GM18873 (cell line): Measurements from ENCODE around the gene CHTF18.

Source experiments
- ATAC-seq: cut with Tn5 transposase; IDR thresholded peaks from one replicate; pipeline ENCODE4 v1.9.1; 2021; ENCODE audit warnings: mild to moderate bottlenecking, moderate library complexity, moderate number of reproducible peaks; ENCODE audit not compliant: unreplicated experiment, low FRiP score

Gene CHTF18

DNA sequence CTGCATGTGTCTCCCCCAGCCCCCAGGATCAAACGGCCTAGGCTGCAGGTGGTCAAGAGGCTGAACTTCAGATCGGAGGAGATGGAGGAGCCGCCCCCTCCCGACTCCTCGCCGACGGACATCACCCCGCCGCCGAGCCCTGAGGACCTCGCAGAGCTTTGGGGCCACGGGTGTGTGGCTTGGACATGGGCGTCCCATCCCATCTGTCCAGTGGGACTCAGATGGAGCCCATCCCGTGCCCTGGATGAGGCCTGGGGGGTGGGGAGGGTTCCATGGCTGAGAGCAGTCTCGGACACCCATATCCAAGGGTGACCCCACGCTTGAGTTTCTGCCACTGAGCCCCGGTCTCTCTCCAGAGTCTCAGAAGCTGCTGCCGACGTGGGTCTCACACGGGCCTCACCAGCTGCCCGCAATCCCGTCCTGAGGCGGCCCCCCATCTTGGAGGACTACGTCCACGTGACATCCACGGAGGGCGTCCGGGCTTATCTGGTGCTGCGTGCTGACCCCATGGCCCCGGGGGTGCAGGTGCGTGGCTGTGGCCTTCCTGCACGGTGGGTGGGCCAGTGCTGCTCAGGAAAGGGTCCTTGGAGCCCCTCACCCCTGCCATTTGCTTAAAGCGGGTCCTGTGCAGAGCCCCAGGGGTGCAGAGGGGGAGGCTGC lies 901 bp downstream of the CHTF18 start:
- ATAC-seq, result no peak

DNA sequence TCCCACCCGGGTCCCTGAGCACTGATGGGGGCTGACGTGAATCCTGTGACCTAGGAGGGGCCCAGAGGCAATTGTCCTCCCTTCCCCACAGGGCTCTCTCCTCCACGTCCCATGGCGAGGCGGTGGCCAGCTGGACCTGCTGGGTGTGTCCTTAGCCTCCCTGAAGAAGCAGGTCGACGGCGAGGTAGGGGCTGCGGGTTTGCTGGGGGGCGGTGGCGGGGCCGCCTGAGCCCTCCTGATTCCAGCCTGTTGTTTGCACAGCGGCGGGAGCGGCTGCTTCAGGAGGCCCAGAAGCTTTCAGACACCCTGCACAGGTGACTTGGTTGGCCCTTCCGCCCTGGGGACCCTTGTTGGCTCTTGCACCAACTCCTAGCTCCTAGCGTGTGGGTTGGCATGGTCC lies 1.7 kb downstream of the CHTF18 start:
- no peak for ATAC-seq

DNA sequence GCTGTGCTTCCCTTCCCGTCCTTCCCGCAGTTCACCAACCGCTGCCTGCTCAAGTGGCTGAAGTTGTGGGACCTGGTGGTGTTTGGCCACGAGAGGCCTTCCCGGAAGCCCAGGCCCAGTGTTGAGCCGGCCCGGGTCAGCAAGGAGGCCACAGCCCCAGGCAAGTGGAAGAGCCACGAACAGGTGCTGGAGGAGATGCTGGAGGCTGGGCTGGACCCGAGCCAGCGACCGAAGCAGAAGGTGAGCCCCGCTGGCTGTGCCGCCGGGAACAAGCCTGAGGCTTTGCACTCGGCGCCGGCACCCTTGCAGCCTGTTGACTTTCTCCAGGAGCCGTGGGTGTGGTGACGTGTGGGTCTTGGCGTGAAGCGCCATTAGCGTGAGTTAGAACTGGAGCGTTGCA lies 2.7 kb downstream of the CHTF18 start:
- no peak for ATAC-seq

DNA sequence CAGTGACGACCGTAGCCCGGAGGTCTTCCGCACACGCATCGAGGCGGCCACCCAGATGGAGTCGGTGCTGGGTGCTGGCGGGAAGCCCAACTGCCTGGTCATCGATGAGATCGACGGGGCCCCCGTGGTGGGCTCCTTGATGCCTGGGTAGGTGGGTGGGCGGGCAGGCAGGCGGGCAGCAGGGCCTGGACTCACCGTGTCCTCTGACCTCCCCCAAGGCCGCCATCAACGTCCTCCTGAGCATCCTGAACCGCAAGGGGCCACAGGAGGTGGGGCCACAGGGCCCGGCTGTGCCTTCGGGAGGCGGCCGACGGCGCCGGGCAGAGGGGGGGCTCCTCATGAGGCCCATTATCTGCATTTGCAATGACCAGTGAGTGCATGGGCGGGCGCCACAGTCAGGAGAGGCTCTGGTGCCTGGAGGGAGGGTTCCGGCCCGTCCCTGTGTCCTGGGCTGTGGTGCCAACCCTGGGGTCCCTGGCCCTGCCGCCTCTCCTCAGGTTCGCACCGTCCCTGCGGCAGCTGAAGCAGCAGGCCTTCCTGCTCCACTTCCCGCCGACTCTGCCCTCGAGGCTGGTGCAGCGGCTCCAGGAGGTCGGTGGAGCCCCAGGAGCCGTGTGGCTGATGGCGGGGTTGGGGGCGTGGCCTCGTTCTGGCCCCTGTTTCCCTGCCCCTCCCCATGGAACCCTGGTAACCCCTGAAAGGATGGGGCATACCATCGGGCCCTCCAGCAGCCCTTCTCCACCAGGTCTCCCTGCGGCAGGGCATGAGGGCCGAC lies 4.0 kb downstream of the CHTF18 start:
- ATAC-seq, result no peak

DNA sequence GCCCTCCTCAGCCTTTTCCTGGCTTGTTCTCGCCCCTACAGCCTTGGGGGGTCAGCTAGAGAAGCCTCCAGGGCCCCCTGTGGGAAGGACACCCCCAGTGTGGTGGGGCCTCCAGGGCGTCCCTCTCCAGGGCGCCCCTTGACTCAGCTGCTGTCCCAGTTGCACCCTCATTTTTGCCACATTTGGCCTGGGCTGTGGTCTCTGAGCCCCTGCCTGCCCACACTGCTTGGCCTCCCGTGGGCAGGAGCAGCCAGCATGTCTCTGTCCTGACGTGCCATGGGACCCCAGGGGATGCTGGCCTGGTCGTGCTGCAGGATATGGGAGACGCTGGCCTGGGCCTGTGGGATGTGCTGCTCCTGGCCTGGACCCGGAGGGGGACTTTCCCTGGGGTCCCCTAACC lies 5.0 kb downstream of the CHTF18 start:
- no peak for ATAC-seq

DNA sequence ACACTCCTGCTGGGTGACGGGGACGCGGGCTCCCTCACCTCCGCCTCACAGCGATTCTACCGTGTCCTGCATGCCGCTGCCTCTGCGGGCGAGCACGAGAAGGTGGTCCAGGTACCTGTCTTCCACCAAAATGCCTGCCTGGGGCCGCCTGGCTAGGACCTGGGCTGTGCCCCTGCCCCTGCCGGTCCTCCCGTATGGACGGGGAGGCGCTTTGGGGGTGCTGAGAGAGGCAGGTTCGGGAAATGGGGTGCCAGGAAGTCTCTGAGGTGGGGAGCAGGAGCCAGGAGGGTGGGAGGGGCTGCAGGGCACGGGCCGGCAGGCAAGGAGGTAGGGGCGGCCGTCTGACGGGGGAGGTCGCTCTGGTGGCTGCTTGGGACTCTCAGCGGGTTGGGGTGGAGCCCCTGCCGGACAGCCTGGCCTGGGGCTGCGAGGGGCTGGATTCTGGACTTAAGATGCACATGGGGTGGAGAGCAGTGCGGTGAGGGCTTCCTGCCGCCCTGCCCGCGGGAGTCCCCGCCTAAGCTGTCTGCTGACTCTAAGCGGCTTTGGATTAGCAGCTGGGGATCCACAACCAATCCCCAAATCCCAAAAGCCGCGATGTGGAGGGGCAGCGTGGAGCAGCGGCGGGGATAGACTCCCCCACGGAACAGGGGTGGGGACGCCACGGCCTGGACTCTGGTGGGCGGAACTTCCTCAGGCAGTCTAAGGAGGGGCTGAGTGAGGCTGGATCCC lies 5.8 kb downstream of the CHTF18 start:
- ATAC-seq, result no peak

DNA sequence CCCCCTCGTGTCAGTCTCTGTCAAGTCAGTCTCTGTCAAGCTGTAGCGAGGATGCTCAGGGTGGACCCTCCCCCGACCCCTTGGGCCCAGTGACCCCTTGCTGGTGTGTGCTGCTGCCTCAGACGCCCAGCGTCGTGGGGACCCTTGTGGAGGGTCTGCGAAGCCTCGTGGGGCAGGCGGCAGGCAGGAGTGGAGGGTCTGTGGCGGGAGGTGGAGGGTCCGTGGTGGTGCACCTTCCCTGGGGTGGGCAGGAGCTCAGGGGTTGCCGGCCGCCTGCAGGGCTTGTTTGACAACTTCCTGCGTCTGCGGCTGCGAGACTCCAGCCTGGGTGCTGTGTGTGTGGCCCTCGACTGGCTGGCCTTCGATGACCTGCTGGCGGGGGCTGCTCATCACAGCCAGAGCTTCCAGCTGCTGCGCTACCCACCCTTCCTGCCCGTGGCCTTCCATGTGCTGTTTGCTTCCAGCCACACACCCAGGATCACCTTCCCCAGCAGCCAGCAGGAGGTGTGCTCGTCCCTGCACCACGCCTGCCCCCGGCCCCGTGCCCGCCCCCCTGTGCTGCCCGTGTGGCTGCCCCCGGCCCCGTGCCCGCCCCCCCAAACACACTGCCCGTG lies 6.5 kb downstream of the CHTF18 start:
- no peak for ATAC-seq

DNA sequence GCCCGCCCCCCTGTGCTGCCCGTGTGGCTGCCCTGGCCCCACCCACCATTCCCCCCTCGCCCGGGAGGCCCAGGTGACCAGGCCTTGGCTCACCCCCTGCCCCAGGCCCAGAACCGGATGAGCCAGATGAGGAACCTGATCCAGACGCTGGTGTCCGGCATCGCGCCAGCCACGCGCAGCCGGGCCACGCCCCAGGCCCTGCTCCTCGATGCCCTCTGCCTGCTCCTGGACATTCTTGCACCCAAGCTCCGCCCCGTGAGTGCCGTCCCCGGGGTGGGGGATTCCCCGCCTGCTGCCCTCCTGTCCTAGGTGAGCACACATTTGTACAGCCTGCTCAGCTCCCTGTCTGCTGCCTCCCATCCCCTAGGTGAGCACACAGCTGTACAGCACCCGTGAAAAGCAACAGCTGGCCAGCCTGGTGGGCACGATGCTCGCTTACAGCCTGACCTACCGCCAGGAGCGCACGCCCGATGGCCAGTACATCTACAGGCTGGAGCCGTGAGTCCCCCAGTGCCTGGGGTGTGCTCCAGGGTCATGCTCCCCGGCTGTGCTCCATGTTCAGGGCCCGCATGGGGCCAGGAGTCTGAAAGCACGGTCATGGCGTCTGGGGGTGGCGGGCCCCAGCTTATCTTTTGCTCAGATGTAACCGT lies 7.3 kb downstream of the CHTF18 start:
- no peak for ATAC-seq

DNA sequence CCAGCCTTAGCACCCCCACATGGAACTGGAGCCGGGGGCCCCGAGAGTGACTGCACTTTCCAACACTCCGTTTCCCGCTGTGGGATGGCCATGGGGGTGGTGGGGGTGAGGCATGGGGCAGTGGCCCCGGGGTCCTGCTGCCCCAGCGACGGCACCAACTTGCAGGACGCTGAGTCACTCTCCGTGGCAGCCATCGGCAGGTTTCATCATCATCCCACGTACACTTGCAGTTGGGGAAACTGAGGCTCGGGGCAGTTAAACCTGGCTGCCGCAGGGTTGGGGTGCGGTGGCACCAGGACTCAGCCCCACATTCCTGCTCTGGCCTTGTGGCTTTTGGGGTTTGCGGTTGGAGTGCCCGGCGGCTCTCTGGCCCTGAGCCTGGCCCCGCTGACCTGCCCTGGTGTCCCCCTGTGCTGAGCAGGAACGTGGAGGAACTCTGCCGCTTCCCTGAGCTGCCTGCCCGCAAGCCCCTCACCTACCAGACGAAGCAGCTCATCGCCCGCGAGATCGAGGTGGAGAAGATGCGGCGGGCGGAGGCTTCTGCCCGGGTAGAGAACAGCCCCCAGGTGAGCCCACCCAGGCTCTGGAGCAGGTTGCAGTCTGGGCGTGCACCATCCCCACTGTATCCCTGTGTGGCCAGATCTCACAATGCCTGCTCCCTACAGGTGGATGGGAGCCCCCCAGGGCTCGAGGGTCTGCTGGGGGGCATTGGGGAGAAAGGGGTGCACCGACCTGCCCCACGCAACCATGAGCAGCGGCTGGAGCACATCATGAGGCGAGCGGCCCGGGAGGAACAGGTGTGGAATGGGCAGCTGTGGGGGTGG lies 8.1 kb downstream of the CHTF18 start:
- ATAC-seq, result no peak

DNA sequence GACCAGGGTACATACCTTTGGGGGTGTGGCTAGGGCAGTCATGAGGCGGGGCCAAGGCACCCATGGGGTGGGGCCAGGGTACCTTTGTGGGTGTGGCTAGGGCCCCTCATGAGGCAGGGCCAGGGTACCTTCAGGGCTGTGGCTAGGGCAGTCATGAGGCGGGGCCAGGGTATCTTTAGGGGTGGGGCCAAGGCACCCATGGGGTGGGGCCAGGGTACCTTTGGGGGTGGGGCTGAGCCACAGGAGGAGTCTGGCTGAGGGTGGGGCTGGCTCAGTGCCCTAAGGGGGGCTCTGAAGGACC lies 8.7 kb downstream of the CHTF18 start:
- no peak for ATAC-seq

DNA sequence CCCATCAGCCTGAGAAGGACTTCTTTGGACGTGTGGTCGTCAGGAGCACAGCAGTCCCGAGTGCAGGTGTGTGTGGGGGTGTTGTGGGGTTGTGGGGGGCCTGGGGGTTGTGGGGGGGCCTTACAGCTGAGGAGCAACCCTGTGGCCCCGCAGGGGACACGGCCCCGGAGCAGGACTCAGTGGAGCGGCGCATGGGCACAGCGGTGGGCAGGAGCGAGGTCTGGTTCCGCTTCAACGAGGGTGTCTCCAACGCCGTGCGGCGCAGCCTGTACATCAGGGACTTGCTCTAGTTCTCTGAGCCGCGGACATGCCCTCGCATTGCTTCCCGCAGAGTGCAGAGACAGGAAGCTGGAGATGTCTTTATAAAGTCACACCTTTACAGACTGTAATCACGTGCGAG lies 9.3 kb downstream of the CHTF18 start:
- ATAC-seq, result no peak

DNA sequence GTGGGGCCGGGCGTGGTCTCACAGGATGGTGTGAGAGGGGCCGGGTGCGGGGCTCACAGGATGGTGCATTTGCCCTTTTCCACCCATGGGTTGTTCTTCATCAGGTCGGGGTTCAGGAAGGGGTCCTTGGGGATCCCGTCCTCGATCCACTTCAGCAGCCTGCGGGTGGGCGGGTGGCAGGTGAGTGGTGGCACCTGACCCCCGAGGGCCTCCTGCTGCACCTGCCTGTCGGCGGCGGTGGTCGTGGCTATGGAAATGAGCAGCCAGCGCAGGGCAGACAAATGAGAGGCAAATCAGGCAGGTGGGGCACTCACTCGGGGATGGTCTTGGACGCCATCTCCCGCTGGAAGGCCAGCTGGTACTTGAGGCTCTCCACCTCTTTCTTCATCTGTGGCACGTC lies 10.2 kb downstream of the CHTF18 start:
- ATAC-seq, result no peak

DNA sequence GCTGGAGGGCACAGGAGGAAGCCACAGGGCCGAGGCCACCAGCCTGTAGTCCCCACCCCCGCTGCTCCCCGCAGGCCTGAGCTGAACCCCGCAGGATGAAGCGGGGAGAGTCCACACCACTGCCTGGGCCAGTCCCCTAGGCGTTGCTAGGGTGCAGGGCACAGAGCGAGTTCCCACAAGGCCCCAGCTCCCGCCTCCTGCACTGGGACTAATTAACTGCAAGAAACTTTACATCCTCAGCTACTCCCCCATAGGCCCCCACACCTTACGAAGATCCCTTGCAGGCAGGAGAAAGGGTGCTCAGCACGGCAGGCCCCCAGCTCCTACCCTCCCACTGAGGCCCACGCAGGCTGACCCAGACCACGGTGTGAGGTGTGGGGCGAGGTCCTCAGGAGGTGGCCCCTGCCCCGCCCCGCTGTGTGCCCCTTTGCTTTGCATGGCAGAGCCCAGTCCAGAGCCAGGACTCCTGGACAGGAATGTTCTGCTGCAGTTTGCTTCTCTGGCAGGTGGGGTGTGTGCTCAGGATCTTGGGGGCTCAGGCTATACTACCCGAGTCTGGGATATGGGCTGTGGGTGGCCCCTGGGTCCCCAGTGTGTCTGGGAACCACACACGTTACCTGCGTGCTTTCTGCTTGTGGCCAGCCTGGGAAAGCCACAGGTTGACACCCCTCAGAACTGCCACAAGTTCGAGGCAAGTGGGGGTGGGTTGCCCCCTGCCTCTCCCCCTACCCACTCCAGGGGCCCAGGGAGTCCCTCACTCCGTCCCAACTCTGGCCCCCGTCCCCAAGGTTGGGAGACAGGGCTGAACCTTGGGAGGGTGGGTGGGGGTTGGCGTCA lies 10.9 kb downstream of the CHTF18 start:
- ATAC-seq, result no peak

DNA sequence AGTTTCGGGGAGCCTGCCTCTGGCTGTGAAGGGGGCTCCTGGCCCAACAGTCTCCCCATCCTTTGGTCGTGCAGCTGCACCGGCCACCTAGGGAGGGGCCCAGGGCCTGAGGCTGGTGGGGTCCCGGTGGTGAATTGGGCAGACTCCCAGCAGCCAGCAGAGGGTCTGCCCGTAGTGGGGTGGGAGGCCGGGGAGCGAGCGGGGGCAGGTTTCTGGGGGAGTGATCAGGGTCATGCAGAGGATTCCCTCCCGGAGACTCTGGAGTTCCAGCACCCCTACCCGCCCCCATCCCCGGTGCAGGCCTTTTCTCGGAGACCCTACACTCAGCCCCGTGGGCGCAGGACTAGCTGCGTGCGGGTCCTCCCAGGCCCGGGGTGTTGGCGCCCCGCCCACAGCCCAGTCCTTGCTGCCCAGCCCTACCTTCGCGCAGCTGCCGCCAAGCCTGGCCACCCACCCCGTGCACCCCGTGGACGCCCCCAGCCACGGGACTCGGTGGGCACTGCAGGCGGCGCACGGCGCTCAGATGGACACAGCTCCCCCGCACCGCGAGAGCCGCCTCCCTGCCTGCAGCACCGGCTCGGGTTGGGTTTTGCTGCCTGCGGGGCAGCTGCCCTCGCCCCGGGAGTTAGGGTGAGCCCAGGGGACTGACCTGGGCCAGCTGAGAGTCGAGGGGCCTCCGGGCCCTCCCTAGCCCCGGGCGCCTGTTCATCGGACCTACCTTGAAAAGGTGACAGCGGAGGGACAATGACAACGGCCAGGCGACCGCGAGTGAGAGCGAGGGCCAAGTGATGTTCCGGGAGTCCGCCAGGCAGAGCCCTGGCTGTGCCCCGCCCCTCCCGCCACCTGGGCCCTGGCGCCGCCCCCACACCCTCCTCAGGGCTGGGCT lies 11.8 kb downstream of the CHTF18 start, which contains the start of gene GNG13:
Gene GNG13 (minus strand): TSS at position 787 of the 886 bp plus-strand sequence. CDS start 1,657 bp downstream, outside the sequence.
- ATAC-seq, result no peak

DNA sequence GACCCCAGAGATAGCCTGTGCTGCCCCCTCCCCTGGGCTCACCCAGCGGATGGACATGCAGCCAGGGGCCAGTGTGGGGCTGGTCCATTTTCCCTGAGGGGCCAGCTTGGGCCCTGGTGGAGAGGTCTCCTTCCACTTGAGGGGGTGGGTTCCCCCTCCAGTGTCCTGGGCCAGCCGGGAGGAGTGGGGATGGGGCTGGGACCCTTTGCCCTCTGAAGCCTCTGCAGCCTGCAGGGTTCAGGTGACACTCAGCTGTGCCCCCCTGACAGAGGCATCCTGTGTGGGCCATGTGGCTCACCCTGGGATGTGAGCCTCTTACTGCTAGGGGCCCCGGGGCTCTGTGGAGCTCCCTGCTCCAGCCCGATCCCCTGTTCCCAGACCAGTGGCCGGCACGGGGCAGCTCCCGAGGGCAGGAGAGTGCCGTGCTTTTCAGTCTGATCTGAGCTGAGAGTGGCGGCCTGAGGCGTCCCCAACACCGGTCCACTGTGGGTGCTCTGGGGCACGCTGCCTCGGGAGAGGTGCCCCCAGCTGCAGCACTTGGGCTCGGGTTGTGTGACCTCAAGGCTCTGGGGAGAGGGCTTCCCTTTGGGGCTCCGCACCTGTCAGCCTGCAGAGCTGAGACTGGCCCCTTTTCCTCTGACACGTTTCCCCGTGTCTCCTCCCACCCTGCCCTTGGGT lies 12.6 kb downstream of the CHTF18 start:
- ATAC-seq, result no peak

DNA sequence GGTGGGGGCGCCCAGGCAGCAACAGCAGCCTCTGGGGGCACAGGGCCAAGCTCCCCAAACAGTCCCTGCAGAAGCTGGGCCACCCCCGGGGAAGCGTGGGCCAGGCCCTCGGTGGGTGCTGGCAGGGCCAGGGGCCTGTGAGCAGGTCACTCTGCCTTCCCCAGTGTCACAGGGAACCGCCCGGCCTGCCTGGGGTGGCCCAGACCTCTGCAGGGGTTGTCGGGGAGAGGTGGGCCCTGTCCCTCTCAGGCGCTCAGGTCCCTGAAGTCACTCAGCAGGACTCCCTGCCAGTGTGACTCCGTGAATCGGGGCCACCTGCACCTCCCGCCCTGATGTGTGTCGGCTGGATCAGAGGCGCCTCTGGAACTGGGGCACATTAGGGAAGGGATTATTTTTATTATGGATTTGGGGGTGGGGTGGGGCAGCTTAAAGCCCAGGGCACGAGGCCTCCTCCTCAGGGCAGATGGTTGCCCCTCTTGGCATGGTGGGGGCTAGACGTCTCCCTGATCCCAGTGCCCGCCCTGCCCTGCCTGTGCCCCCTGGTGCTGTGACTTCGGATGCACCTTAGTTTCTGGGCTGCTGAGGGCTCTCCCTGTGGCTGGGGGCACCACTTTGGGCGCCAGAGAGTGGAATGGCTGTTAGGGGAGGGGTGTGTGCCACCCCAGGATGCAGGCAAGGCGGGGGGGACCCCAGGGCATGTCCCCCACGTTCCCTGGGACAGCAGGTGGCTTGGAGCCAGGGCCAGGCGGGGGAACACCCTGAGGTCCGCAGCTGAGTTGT lies 13.4 kb downstream of the CHTF18 start:
- ATAC-seq, result no peak

DNA sequence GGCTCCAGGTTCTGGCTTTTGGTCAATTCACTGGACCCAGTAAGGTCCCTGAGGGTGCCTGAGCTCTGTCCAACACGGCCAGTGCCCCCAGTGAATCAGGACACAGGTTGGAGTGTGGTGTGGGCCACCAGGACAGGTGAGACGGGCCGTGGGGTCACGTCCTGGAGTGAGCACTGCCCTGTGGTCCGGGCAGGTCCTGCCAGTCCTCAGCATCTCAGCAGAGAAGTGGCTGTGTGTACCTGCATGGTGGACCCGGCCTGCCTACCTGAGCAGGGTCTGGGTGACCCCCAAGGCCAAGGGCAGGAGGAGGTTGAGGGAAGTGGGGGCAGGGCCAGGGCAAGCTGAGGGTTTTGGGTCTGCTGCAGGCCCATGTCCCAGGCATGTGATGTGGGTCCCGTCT lies 14.0 kb downstream of the CHTF18 start:
- ATAC-seq, result no peak
